Mesothelial cell of epicardium (in vitro differentiated cells): ENCODE data around the gene LTBP1. TPM values are rescaled to one million over a fixed set of nuclear protein-coding genes. Genes with fewer than 3 reads are reported as not detected.

Experiments
- DNase-seq, 2 experiments: peaks; one replicate each; pipeline ENCODE4 v3.0.0; 2021; ENCODE audit warnings: low spot score in 2 of 2; ENCODE audit not compliant: unreplicated experiment in 2 of 2
- H3K27ac Mint-ChIP-seq: 2 replicates; pipeline ENCODE4 v1.8.0; 2021; ENCODE audit warnings: mixed read lengths
- H3K27me3 Mint-ChIP-seq: 2 replicates; pipeline ENCODE4 v1.8.0; 2021; ENCODE audit warnings: low read depth, mixed read lengths
- H3K36me3 Mint-ChIP-seq: 2 replicates; pipeline ENCODE4 v1.8.0; 2021; ENCODE audit warnings: mixed read lengths
- H3K4me1 Mint-ChIP-seq: 2 replicates; pipeline ENCODE4 v1.8.0; 2021; ENCODE audit warnings: mixed read lengths
- H3K4me3 Mint-ChIP-seq: 2 replicates; pipeline ENCODE4 v1.8.0; 2021; ENCODE audit warnings: mild to moderate bottlenecking, moderate library complexity, mixed read lengths
- H3K9me3 Mint-ChIP-seq: 2 replicates; pipeline ENCODE4 v1.8.0; 2021; ENCODE audit warnings: mixed read lengths
- total RNA-seq: library from RNA; stranded (reverse); gene quantifications from 3 replicates; pipeline ENCODE4 v1.2.1, GENCODE V29; 2021
- TF ChIP-seq, protein P1 (sequence below): fragments of 200-600 bp; sonication (generic); IDR thresholded peaks from one replicate; pipeline ENCODE4 v1.5.0; 2021; ENCODE audit warnings: antibody characterized with exemption; ENCODE audit not compliant: unreplicated experiment

The LTBP1 gene
- total RNA-seq, 1 donor from 2014 or later, result 80.2 TPM

DNA sequence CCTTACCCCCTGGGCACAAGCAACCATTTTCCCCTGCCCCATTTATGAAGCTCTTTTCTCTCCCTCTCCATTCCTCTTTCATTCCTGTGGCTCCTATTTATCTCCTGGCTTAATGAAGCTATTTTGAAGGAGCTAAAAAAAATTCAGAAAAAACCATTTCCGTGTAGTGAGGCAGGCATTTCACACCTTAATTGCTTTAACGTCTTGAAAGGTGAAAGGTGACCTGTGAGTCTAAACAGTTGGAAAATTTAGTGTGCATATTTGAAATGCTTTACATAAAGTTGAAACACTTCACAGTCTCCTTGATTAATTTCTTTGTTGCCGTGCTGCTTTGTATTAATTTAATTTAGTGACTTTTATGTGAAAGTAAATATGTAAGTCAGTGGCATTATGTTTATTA is 83.6 kb downstream of the LTBP1 start:
- H3K9me3 Mint-ChIP-seq, result no peaks in the 10 kb centered on the region
- no peak overlapping the region for H3K27ac Mint-ChIP-seq
- TF ChIP-seq, protein P1, sequence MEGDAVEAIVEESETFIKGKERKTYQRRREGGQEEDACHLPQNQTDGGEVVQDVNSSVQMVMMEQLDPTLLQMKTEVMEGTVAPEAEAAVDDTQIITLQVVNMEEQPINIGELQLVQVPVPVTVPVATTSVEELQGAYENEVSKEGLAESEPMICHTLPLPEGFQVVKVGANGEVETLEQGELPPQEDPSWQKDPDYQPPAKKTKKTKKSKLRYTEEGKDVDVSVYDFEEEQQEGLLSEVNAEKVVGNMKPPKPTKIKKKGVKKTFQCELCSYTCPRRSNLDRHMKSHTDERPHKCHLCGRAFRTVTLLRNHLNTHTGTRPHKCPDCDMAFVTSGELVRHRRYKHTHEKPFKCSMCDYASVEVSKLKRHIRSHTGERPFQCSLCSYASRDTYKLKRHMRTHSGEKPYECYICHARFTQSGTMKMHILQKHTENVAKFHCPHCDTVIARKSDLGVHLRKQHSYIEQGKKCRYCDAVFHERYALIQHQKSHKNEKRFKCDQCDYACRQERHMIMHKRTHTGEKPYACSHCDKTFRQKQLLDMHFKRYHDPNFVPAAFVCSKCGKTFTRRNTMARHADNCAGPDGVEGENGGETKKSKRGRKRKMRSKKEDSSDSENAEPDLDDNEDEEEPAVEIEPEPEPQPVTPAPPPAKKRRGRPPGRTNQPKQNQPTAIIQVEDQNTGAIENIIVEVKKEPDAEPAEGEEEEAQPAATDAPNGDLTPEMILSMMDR, result no peak
- no peak overlapping the region for H3K4me3 Mint-ChIP-seq
- no peak for DNase-seq
- no peaks in the 10 kb centered on the region for H3K27me3 Mint-ChIP-seq
- H3K4me1 Mint-ChIP-seq, result peaks cover 34% of the 10 kb centered on the region
- peaks cover 6% of the 10 kb centered on the region for H3K36me3 Mint-ChIP-seq

DNA sequence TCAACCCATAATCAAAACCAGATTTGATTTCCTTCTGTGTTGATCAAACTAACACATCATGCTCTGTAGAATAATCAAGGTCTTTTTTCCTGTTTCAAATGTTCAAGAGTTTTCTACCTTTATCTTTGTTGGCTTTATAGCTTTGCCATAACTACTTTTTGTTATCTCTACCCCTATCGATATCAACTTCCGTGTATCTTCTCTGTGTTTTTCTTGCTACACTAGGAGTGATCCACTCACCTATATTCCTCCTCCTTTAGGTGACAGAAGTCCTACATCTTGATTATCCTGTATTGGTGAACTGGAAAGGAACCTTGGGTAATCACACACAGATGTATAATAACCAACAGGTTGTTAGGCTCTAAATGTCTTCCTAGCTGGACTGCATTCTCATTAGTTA is 85.5 kb downstream of the LTBP1 start:
- TF ChIP-seq, protein P1, result no peak
- H3K27ac Mint-ChIP-seq, result no peak overlapping the region

GRCh38 chr2:33033606-33034081 is 86.9 kb downstream of the LTBP1 start:
- no peaks in the 10 kb centered on the region for H3K27me3 Mint-ChIP-seq
- peak overlapping the region; percentile 33 for H3K27ac Mint-ChIP-seq
- no peak for DNase-seq
- H3K36me3 Mint-ChIP-seq, result no peaks in the 10 kb centered on the region
- H3K4me3 Mint-ChIP-seq, result no peak overlapping the region
- H3K9me3 Mint-ChIP-seq, result no peaks in the 10 kb centered on the region
- TF ChIP-seq, protein P1, result no peak
- H3K4me1 Mint-ChIP-seq, result peaks cover 50% of the 10 kb centered on the region

More for the DNA sequence above, 85.5 kb downstream of the LTBP1 start:
- Mint-ChIP-seq H3K36me3 (peaks cover 4% of the 10 kb centered on the region), H3K9me3 (no peaks in the 10 kb centered on the region), H3K27me3 (no peaks in the 10 kb centered on the region), H3K4me1 (peaks cover 43% of the 10 kb centered on the region), H3K4me3 (no peak overlapping the region)
- no peak for DNase-seq

DNA sequence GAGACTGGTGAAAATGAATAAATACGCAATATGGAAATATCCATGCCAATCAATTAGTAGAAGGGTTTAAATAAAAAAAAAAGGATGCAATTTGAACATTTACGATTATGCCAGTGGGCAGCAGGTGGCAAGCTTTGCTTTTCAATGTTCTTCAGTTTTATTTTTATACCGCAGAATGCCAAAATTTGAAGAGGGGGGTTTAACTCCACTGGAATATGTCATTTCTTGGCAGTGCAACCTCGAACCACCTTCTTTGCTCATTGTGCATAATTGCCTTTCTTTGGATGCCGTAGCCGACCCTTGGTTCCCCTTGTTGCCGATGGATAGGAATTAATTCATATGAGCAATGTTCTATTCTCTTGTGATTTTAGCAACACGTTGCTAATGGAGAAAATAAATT is 88.0 kb downstream of the LTBP1 start:
- Mint-ChIP-seq H3K36me3 (no peaks in the 10 kb centered on the region), H3K27ac (peak overlapping the region; percentile 85), H3K9me3 (no peaks in the 10 kb centered on the region), H3K4me1 (peaks cover 56% of the 10 kb centered on the region), H3K4me3 (no peak overlapping the region), H3K27me3 (no peaks in the 10 kb centered on the region)
- TF ChIP-seq, protein P1, result no peak
- no peak for DNase-seq

- H3K9me3 Mint-ChIP-seq, result no peaks in the 10 kb centered on the region
- H3K27ac Mint-ChIP-seq, result peak overlapping the region; percentile 23
- H3K4me3 Mint-ChIP-seq, result no peak overlapping the region
- DNase-seq, result no peak
- H3K4me1 Mint-ChIP-seq, result peaks cover 44% of the 10 kb centered on the region
- TF ChIP-seq, protein P1, result no peak
- H3K36me3 Mint-ChIP-seq, result peaks cover 5% of the 10 kb centered on the region
- H3K27me3 Mint-ChIP-seq, result no peaks in the 10 kb centered on the region
These were observed 91.5 kb downstream of the LTBP1 start for GRCh38 chr2:33038230-33038629.

DNA sequence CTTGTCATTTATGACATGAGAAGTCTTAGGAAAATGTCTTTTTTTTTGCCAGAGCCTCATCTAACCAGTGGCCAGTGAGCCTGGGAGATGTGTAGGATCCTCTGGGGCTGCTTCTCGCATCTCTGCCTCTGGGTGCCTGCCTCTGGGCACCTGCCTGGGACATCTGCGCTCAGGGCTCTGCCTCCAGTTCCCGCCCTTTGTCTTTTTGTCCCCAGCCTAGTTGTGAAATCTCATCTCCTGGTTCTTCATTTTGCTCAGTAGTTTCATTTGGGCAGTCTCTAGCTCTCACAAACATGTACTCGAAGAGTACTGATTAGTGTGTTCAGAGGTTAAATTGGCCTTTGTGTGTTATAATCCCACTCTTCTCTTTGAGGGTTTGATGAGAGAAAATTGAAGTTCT is 92.0 kb downstream of the LTBP1 start:
- H3K27ac Mint-ChIP-seq, result no peak overlapping the region
- TF ChIP-seq, protein P1, result no peak
- no peaks in the 10 kb centered on the region for H3K27me3 Mint-ChIP-seq
- H3K4me3 Mint-ChIP-seq, result no peak overlapping the region
- no peaks in the 10 kb centered on the region for H3K9me3 Mint-ChIP-seq
- no peak for DNase-seq
- H3K4me1 Mint-ChIP-seq, result peaks cover 38% of the 10 kb centered on the region
- peaks cover 9% of the 10 kb centered on the region for H3K36me3 Mint-ChIP-seq
